ENCODE results near the gene KCNG4. TPM values are rescaled to one million over a fixed set of nuclear protein-coding genes. Genes with fewer than 3 reads are reported as not detected.

Gene KCNG4
- total RNA-seq, 1 experiment from 2014 or later, result not detected

DNA sequence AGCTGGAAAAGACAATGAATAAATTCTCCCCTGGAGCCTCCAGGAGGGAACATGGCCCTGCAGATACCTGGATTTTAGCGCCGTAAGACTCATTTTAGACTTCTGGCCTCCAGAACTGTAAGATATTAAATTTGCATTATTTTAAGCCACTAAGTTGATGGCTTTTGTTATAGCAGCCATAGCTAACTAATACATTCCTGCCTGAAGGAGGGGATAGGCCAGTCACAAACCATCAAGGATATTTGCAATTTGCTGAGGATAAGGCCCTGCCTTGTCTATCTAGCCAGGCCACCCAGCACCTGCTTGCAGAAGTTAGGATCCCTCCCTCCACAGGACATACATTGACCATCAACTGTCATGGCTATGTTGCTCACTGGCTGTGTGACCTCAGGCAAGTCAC lies 4.9 kb upstream of the KCNG4 start:
- Histone ChIP-seq H4K20me1 (ENCODE audit: control insufficient read depth, insufficient read depth, insufficient read length) (no peaks in the 10 kb centered on the region), H4K91ac (ENCODE audit: insufficient read length, low read depth, low read length) (no peak overlapping the region), H3K4me1 (ENCODE audit: insufficient read depth, low read length) (no peaks in the 10 kb centered on the region), H2BK15ac (ENCODE audit: low read depth, low read length) (no peak overlapping the region), H4K5ac (ENCODE audit: insufficient read length, low read depth, low read length) (no peak overlapping the region), H2BK20ac (ENCODE audit: low read depth, low read length, poor library complexity, severe bottlenecking) (no peak overlapping the region), H2BK120ac (ENCODE audit: low read depth, low read length, poor library complexity, severe bottlenecking) (no peak overlapping the region), H3K27me3 (ENCODE audit: insufficient read depth, low read length) (no peaks in the 10 kb centered on the region), H3K56ac (ENCODE audit: insufficient read length, low read depth, low read length) (no peak overlapping the region), H3K79me1 (ENCODE audit: insufficient read depth, low read depth, low read length, poor library complexity, severe bottlenecking) (no peaks in the 10 kb centered on the region), H3K18ac (ENCODE audit: insufficient read length, low read depth, low read length) (no peak overlapping the region), H3K23me2 (ENCODE audit: insufficient read length, low read depth, low read length, poor library complexity, severe bottlenecking) (no peaks in the 10 kb centered on the region), H3K4me2 (ENCODE audit: insufficient read depth, insufficient read length, low read length) (no peak overlapping the region), H3K27ac (ENCODE audit: insufficient read length, low read depth, low read length) (no peak overlapping the region), H3K4ac (ENCODE audit: low read depth, low read length) (no peak overlapping the region), H2BK12ac (ENCODE audit: insufficient read length, low read depth, low read length) (no peak overlapping the region), H2BK5ac (ENCODE audit: insufficient read length, low read length) (no peak overlapping the region), H3K14ac (ENCODE audit: insufficient read depth, low read length) (no peak overlapping the region), H4K8ac (replicated peaks; ENCODE audit: insufficient read length, low read depth, low read length) (no peak overlapping the region), H3K9ac (ENCODE audit: extremely low read depth, insufficient read length, low read length) (no peak overlapping the region), H3K9me3 (ENCODE audit: control insufficient read depth, low read depth, low read length) (no peaks in the 10 kb centered on the region), H3K79me2 (ENCODE audit: insufficient read depth, low read length) (no peaks in the 10 kb centered on the region), H3K23ac (ENCODE audit: insufficient read length, low read depth, low read length) (no peak overlapping the region), H2AFZ (ENCODE audit: low read length) (no peak overlapping the region), H2AK5ac (ENCODE audit: insufficient read length, low read length) (no peak overlapping the region), H3T11ph (ENCODE audit: low read length) (no peak overlapping the region)
- Mint-ChIP-seq H3K27ac (no peak overlapping the region), H3K36me3 (ENCODE audit: insufficient read depth in 1 of 3, low read depth in 3 of 3) (no peaks in the 10 kb centered on the region), H3K9me3 (peaks cover 0 to 4% of the 10 kb centered on the region in 2 experiments; a peak in 3 of 5 replicates), H3K4me3 (no peak overlapping the region), H3K4me1 (peaks cover 0 to 2% of the 10 kb centered on the region in 2 experiments; a peak in 1 of 4 replicates), H3K27me3 (ENCODE audit: low read depth) (peaks cover 6% of the 10 kb centered on the region)
- TF ChIP-seq, protein P1, sequence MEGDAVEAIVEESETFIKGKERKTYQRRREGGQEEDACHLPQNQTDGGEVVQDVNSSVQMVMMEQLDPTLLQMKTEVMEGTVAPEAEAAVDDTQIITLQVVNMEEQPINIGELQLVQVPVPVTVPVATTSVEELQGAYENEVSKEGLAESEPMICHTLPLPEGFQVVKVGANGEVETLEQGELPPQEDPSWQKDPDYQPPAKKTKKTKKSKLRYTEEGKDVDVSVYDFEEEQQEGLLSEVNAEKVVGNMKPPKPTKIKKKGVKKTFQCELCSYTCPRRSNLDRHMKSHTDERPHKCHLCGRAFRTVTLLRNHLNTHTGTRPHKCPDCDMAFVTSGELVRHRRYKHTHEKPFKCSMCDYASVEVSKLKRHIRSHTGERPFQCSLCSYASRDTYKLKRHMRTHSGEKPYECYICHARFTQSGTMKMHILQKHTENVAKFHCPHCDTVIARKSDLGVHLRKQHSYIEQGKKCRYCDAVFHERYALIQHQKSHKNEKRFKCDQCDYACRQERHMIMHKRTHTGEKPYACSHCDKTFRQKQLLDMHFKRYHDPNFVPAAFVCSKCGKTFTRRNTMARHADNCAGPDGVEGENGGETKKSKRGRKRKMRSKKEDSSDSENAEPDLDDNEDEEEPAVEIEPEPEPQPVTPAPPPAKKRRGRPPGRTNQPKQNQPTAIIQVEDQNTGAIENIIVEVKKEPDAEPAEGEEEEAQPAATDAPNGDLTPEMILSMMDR (conservative IDR thresholded peaks at IDR 0.05), result no peak
- WGBS (ENCODE audit: extremely low coverage, insufficient read length, low lambda C conversion rate), result no CpG with 5 or more reads among the region's 2 CpGs
- DNase-seq, result no peak
